ENCODE data around the gene MED27.

MED27 gene

DNA sequence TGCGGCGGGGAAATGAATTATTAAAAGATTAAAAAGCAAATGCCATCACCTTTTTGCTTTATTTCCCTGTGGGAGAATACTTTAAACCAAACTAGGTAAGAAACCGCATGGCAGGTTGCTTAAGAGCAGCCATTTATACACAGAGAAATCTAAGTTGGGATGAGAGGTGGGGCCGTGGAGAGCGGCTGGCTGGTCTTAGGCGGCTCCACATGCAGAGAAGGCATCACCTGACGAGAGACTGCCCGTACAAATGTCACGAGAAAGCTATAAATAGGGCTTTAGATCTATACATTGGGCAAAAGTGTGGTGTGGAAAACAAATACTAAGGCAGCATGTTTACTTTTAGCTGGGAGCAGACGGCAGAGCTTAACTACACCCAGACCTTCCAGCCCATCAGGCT is 39.4 kb downstream of the MED27 start:
- Mint-ChIP-seq H3K36me3 (peaks cover 12% of the 10 kb centered on the region), H3K4me1 (peaks cover 23% of the 10 kb centered on the region), H3K27me3 (no peaks in the 10 kb centered on the region), H3K4me3 (no peak overlapping the region), H3K27ac (no peak overlapping the region), H3K9me3 (no peaks in the 10 kb centered on the region)
- ATAC-seq: no peak

DNA sequence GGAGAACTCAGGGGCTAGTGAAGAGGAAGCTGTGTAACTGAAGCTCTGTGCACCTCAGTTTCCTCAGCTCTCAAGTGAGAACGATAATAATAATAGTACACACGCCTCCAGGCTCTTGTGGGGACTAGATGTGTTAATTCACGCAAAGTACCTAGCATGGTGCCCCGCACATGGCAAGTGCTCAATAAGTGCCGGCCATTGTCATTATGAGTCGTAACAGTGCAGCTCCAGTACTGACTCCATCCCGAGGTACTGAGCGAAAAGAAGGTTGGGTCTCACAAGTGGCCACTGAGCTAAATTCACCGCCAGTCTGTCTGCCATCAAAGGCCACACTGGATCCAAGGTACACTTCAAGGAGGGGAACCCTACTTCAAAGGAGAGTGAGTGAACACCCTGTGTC is 40.4 kb downstream of the MED27 start:
- ATAC-seq: no peak
- Mint-ChIP-seq H3K27ac (no peak overlapping the region), H3K9me3 (no peaks in the 10 kb centered on the region), H3K4me3 (no peak overlapping the region), H3K4me1 (peaks cover 33% of the 10 kb centered on the region), H3K27me3 (no peaks in the 10 kb centered on the region), H3K36me3 (peaks cover 12% of the 10 kb centered on the region)

DNA sequence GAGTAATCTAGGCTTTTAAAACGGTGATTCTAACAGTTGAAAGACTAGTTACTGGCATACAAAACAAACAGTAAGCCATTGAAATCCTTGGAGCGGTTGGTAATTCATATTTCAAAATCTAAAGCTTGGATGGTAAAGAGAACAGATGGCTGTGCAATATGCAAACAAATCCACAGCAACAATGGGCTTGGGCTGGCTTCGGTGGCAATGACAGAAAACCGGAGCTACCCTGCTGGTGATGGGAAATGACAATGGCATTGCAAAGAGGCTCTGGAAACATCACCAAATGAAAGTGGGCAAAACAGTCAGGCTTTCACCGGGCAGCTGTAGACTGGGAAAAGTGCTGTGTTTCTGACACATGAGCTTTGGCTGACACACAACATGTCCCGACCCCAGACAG is 42.2 kb downstream of the MED27 start:
- Mint-ChIP-seq H3K4me1 (peaks cover 42% of the 10 kb centered on the region), H3K27me3 (no peaks in the 10 kb centered on the region), H3K4me3 (no peak overlapping the region), H3K36me3 (peaks cover 12% of the 10 kb centered on the region), H3K27ac (no peak overlapping the region), H3K9me3 (no peaks in the 10 kb centered on the region)
- no peak for ATAC-seq

DNA sequence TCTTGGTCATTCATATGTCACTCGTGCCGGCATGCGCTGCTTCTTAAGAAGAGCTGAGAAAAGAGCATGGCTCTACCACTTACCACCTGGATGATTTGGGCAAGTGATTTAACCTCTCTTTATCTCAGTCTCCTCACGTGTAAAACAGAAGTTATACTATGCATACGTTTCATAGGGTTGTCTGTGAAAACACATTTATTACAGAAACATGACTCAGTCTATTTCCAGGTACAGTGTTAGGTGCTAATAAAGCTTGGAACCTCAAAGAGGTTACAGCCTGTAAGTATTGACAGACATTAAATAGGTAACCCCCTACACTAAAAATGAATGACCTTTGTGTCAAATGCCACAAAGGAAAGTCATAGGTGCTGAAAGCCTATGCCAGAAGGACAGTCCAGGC is 43.1 kb downstream of the MED27 start:
- H3K9me3 Mint-ChIP-seq: no peaks in the 10 kb centered on the region
- peaks cover 7% of the 10 kb centered on the region for H3K36me3 Mint-ChIP-seq
- H3K27me3 Mint-ChIP-seq: no peaks in the 10 kb centered on the region
- H3K4me1 Mint-ChIP-seq: peaks cover 42% of the 10 kb centered on the region
- no peak for ATAC-seq
- no peak overlapping the region for H3K4me3 Mint-ChIP-seq
- no peak overlapping the region for H3K27ac Mint-ChIP-seq

DNA sequence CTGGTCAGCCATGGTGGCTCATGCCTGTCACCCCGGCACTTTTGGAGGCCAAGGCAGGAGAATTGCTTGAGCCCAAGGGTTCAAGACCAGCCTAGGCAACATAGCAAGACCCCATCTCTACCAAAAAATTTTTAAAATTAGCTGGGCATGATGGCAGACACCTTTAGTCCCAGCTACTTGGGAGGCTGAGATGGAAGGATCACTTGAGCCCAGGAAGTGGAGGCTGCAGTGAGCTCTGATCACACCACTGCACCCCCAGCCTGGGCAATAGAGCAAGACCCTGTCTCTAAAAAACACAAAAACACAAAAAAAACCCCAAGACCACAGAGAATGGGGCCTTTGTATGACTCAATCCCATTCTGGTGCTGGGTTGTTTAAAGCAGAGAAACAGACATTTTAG is 44.0 kb downstream of the MED27 start:
- peaks cover 1% of the 10 kb centered on the region for H3K36me3 Mint-ChIP-seq
- ATAC-seq: no peak
- peaks cover 37% of the 10 kb centered on the region for H3K4me1 Mint-ChIP-seq
- no peaks in the 10 kb centered on the region for H3K9me3 Mint-ChIP-seq
- no peak overlapping the region for H3K27ac Mint-ChIP-seq
- H3K27me3 Mint-ChIP-seq: no peaks in the 10 kb centered on the region
- H3K4me3 Mint-ChIP-seq: no peak overlapping the region

DNA sequence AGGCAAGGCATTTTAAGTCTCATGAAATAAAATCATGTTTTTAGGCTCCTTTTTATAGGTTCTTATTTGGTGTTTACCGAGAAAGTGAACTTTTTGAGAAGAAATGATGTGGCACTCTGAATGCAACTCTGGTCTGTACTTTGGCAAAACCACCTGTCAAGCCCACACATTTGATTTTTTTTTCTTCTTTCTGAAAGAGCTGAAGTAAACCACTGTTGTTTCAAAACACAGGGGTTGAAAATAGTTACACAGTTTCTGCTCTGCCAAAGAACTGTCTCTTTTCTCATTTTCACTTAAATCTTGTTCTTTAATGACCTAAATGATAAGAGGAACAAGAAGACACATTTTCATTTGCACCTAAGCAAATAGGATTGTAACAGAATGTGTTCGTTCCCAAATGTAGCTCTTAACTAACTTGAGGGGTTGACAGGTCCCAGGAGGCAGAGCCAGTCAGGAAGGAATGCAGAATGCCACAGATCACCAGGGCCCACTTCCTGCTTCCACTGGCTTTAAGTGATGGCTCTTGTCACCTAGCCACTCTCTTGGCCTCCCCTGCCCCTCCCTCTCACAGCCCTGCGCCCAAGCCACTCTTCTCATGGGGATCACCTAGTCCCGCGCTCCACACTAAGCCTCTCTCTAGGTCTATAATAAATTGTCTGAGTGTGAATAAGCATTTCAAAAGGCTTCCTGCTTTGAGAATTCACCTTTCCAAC is 47.3 kb downstream of the MED27 start:
- Mint-ChIP-seq H3K4me1 (peaks cover 56% of the 10 kb centered on the region), H3K9me3 (no peaks in the 10 kb centered on the region), H3K36me3 (peaks cover 2% of the 10 kb centered on the region)

DNA sequence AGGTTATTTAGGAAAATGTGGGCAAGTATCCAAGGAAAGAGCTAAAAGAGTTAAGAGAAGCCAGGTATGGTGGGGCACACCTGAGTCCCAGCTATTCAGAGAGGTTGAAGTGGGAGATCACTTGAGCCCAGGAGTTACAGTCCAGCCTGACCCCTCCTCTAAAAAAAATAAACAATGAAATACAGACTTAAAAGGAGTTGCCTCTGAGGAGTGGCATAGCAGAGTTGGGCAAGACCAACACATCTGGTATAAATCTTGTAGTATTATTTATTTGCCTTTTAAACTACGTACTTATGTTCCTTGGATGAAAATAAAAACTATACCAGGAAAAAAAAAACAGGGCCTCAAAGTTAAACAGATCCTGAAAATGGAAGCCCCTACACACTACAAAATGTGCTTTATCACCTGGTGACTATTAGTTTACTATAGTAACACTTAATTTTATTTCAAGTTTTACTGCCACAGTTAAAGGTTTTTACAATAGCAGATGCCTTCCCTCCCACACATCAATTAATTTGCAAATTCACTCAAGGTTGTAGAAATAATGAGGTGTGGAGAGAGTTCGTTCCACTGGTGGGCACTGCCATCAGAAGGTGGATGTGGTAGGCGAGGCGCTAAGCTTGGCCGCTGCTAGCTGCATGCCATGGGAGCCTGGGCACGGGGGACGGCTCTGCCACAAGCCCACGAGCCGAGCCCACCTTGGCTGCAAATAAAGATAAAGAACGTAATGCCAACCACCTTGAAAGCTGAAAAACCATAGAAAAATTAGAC is 48.0 kb downstream of the MED27 start:
- Mint-ChIP-seq H3K4me3 (no peak overlapping the region), H3K27ac (no peak overlapping the region), H3K9me3 (no peaks in the 10 kb centered on the region), H3K4me1 (peaks cover 52% of the 10 kb centered on the region), H3K36me3 (peaks cover 4% of the 10 kb centered on the region), H3K27me3 (no peaks in the 10 kb centered on the region)
- no peak for ATAC-seq

More for the DNA sequence above, 47.3 kb downstream of the MED27 start:
- Mint-ChIP-seq H3K27me3 (no peaks in the 10 kb centered on the region), H3K4me3 (no peak overlapping the region), H3K27ac (no peak overlapping the region)
- ATAC-seq: no peak

DNA sequence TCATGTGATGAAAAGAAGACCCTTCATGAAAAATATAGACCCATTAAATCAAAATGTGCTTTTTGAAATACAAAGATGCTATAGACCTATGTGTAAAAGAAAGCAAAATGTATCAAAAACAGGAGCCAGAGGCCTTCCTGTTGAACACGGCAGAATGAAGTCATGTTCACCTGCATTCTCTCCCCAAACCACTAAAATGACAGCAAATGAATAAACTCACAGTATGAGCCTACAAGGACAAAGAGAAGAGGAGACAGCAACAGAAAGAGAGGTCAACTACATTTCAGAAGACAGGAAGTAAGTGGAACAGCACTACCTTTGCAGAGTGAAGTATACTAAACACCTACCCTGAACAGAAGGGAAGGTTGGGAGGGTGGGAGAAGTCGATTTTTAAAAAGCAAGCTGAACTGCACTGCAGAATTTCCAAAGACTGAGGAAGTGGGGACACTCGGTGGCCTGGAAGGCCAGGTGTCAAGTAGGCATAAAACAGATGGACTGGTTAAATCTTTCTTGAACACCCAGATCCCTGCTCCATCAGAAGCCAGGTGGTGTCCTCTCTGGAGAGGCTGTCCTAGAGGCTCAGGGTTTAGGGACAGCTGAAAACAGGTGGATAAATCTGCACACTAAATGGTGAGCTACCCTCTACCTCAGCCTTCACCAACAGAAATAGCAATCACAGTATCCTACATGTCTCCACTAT is 48.9 kb downstream of the MED27 start:
- H3K27me3 Mint-ChIP-seq: no peaks in the 10 kb centered on the region
- H3K27ac Mint-ChIP-seq: no peak overlapping the region
- peaks cover 43% of the 10 kb centered on the region for H3K4me1 Mint-ChIP-seq
- H3K36me3 Mint-ChIP-seq: peaks cover 8% of the 10 kb centered on the region
- H3K4me3 Mint-ChIP-seq: no peak overlapping the region
- no peak for ATAC-seq
- H3K9me3 Mint-ChIP-seq: no peaks in the 10 kb centered on the region

DNA sequence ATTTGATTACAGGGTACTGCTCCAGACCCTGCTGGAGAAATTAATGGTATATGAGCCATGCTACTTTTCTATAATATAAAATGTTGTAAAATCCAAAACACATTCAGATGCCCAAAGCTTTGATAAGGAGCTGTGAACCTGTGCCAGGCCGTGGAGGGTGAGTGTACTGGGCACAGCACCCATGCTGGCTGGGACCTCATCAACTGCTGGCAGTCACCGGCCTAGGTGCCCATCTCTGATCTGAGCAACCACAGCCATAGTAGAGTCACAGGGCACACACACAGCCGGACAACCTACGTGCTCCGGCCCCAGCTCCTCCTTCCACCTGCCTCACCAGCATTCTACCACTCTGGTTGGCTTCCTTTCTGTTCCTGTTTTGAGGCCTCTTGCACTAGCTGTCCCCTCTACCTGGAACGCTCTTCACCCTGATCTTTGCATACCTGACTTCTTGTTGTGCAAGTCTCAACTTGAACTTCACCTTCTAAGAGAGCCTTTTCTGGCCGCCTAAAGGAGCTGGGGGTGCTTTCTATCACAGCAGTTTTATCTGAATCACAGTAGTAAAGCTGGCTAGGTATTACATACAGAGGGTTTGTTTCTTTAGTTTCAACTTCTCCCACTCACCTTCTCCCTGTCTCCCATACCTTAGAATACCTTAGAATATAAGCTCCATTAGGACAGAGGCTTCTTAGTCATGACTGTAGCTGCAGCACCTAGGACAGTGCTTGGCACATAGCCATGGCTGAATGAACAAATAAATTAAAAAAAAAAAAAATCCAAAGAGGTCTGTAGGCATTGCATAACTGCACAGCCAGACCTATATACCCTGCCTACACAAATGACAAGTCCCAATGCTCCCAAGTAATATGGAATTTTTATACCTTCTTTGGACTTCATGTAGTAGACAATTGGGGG is 51.7 kb downstream of the MED27 start:
- ATAC-seq: no peak
- H3K27me3 Mint-ChIP-seq: no peaks in the 10 kb centered on the region
- peaks cover 26% of the 10 kb centered on the region for H3K4me1 Mint-ChIP-seq

DNA sequence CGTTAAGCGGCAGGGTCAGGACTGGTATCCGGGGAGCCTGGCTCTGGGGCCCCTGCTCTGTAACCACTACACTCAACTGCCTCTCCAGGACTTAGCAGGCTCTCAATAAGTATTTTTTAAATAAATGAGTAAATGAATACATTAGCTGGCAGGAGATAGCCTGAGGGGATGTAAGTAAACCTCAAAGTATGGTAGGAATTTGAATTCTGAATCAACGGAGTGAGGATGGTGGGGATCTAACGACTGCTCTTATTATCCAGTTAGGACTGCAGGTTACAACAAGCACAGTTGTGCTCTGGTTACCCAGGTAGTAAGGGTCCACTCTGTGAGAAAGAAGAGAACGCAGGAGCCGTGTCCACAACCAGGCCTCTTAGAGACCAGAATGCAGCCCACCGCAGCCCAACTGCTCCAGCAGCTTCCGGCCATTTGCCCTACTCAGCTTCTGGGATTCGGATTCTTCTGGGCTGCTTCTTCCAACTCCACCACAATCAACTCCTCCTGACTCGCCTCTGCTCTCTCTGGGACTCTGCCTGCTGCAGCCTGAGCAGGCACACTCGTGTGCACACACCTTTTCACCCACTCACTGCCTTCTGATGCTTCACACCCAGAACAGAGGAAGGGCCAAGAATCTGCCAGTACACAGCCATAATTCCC is 52.6 kb downstream of the MED27 start:
- H3K36me3 Mint-ChIP-seq: peaks cover 20% of the 10 kb centered on the region
- no peak overlapping the region for H3K27ac Mint-ChIP-seq
- no peaks in the 10 kb centered on the region for H3K9me3 Mint-ChIP-seq
- ATAC-seq: no peak
- H3K27me3 Mint-ChIP-seq: no peaks in the 10 kb centered on the region
- no peak overlapping the region for H3K4me3 Mint-ChIP-seq
- peaks cover 20% of the 10 kb centered on the region for H3K4me1 Mint-ChIP-seq

More for the DNA sequence above, 51.7 kb downstream of the MED27 start:
- H3K27ac Mint-ChIP-seq: no peak overlapping the region
- H3K4me3 Mint-ChIP-seq: no peak overlapping the region
- peaks cover 20% of the 10 kb centered on the region for H3K36me3 Mint-ChIP-seq
- no peaks in the 10 kb centered on the region for H3K9me3 Mint-ChIP-seq

DNA sequence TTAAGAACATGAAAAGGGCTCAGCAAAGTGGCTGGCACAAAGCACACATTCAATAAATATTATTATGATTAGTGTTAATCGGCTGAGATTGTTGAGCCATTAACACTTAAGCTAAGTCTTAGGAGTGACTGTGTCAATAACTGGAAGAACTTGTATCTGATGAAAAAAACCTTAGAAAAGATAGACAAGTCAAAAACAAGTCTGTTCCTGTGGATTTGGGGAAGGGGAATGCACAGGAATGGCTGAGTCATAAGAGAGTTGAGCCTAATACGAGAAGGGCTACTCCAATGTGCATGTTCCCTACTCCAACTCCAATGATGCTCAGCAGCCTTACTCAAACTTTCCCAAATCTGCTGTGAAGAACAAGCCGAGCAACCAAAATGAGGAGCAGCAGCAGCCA is 53.9 kb downstream of the MED27 start:
- Mint-ChIP-seq H3K4me3 (no peak overlapping the region), H3K9me3 (no peaks in the 10 kb centered on the region), H3K4me1 (peaks cover 27% of the 10 kb centered on the region), H3K27me3 (no peaks in the 10 kb centered on the region), H3K36me3 (peaks cover 20% of the 10 kb centered on the region), H3K27ac (no peak overlapping the region)
- no peak for ATAC-seq

DNA sequence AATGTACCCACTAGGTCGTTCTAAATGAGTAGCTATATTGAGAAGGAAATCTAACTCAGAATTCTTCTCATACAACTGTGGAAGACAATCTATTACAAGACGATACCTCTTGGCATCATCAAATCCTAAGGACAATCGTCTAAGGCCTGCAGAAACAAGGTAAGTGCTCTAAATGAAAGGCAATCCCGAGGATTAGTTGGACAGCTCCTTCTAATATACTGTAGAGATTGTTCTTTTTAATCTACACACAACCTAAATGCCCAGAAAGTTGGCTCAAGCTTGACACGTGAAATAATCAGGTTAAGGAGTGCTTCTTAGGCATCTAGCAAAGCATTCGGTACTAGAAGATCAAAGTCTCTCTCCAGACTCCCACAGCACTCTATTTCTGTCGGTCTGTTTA is 55.1 kb downstream of the MED27 start:
- Mint-ChIP-seq H3K27ac (no peak overlapping the region), H3K27me3 (no peaks in the 10 kb centered on the region), H3K36me3 (peaks cover 20% of the 10 kb centered on the region), H3K9me3 (no peaks in the 10 kb centered on the region), H3K4me1 (peaks cover 23% of the 10 kb centered on the region), H3K4me3 (no peak overlapping the region)
- ATAC-seq: no peak

DNA sequence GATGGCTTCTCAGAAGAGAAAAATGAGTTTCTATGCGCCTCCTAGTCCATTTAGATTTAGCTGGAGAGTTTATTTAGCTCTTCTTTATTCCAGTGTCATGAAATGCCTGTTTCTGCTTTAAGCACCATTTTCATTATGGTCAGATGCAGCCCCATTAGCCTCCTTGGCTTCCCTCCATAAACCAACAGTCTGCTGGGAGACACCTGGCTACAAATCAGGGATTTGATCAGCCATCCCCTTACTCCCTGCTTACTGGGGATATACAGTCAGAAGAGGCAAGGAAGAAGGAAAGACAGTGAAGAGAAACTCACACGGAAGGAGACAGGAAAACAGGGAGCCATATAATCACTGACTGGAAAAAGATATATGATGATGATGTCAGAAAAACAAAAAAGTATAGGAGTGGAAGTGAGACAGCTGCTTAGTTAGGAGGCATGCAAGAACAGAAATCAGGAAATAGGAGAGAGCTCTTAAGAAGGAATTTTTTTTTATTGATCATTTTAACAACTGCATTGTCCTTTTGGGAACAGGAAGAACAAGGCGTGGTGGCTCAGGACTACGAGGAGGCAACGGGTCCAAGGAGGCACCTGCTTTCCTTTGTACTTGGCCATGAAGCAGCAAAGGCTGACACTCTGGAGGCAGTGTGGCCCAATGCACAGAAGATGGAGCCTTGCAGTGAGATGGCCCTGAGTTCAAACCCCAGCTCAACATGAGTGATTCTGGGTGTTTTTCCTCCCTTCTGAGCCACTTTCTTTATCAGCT is 56.1 kb downstream of the MED27 start:
- ATAC-seq: no peak
- no peaks in the 10 kb centered on the region for H3K9me3 Mint-ChIP-seq
- H3K27me3 Mint-ChIP-seq: no peaks in the 10 kb centered on the region
- no peak overlapping the region for H3K4me3 Mint-ChIP-seq
- peaks cover 20% of the 10 kb centered on the region for H3K36me3 Mint-ChIP-seq
- H3K27ac Mint-ChIP-seq: no peak overlapping the region
- peaks cover 16% of the 10 kb centered on the region for H3K4me1 Mint-ChIP-seq
